ENCODE data around the gene SASH1.

The SASH1 gene

DNA sequence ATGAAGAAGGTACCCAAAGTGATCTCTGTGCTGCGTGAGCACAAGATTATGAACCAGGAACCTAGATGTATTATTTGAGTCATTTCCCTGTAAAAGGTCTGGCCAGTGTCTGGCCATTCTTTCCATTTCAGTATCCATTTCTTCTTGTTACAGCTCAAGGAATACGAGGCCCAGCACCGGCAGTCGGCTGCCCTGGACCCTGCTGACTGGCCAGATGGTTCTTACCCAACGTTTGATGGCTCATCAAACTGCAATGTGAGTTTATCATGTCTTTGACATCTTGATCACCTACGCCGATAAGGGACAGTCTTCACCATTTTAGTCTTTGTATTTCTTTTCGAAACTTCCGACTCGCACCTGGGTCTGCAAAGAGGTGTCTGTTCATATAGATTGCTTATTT, 144.8 kb downstream of the SASH1 start:
- no peak for DNase-seq (ENCODE audit: low read depth, low spot score)
- Histone ChIP-seq H3K27me3 (ENCODE audit: insufficient read depth, insufficient read length) (no peaks in the 10 kb centered on the region), H3K4me1 (ENCODE audit: insufficient read depth, insufficient read length) (no peaks in the 10 kb centered on the region), H3K4me3 (ENCODE audit: insufficient read length, low read depth) (no peak overlapping the region), H3K9ac (ENCODE audit: insufficient read length, low read depth) (no peak overlapping the region), H3K36me3 (ENCODE audit: insufficient read depth, insufficient read length, low read length) (peaks cover 12% of the 10 kb centered on the region), H3K9me3 (ENCODE audit: insufficient read depth, low read length) (no peaks in the 10 kb centered on the region)
- TF ChIP-seq YY1 (IDR thresholded peaks at IDR 0.05; ENCODE audit: insufficient read depth, insufficient read length) (no peak), SUZ12 (IDR thresholded peaks at IDR 0.05; ENCODE audit: extremely low read depth, insufficient read depth, insufficient read length) (no peak), ZNF274 (IDR thresholded peaks at IDR 0.05; ENCODE audit: low read depth, low read length) (no peak)

DNA sequence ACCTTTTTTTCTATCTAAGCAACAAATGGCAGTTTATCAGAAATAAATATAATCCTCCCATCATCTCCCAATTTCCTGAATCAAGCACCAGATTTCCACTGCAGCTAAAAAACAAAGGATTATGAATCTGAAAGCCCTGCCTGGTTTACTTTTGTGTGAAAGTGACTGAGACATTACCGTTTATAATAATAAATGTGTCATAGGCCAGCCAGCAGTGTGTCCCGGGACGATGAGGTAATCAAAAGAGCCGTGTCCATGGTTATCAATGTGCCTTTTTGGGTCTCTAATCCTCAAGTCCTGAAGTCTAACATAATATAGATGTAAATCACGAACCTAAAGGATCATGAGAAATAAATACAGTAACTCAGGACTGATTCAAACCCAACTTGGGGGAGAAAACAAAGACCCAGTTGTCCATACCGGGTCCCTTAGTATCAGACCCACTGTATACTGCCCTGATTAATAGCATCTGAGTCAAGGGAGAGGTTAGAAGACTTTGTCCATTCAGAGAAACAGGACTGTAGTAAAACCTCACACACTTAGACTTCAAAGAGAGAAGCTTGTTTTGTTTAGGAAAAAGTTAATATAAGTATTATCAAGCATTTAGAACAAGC, 149.1 kb downstream of the SASH1 start:
- TF ChIP-seq ZNF274 (IDR thresholded peaks at IDR 0.05; ENCODE audit: low read depth, low read length), result no peak
- TF ChIP-seq SUZ12 (IDR thresholded peaks at IDR 0.05; ENCODE audit: extremely low read depth, insufficient read depth, insufficient read length), result no peak
- TF ChIP-seq YY1 (IDR thresholded peaks at IDR 0.05; ENCODE audit: insufficient read depth, insufficient read length), result no peak
- Histone ChIP-seq H3K4me1 (ENCODE audit: insufficient read depth, insufficient read length) (no peaks in the 10 kb centered on the region), H3K9me3 (ENCODE audit: insufficient read depth, low read length) (no peaks in the 10 kb centered on the region), H3K36me3 (ENCODE audit: insufficient read depth, insufficient read length, low read length) (peaks cover 8% of the 10 kb centered on the region), H3K9ac (ENCODE audit: insufficient read length, low read depth) (no peak overlapping the region), H3K4me3 (ENCODE audit: insufficient read length, low read depth) (no peak overlapping the region), H3K27me3 (ENCODE audit: insufficient read depth, insufficient read length) (no peaks in the 10 kb centered on the region)
- no peak for DNase-seq (ENCODE audit: low read depth, low spot score)

DNA sequence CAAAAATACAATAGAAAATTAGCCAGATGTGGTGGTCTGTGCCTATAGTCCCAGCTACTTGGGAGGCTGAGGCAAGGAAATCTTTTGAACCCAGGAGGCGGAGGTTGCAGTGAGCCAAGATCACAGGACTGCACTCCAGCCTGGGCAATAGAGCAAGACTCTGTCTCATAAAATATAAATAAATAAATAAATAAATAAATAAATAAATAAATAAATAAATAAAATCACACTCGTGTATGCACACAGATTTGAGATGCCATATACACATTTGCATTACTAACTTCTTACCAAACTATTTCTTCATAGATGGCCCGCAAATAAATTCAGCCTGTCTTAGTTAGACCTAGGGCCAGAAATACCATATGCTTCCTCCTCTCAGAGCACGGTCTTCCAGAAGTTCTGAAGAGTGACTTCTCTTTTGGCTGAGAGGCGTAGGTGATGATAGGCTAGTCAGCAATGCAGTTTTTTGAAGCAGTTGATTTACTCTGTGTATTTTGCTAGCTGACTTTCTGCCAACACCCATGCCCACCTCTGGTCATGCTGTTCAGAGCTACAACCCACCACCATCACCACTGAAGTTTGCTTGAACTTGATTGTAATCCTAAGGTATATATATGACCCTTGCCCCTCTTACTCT, 150.1 kb downstream of the SASH1 start:
- no peak for DNase-seq (ENCODE audit: low read depth, low spot score)
- no peak overlapping the region for H3K9ac ChIP-seq (ENCODE audit: insufficient read length, low read depth)
- no peak overlapping the region for H3K4me3 ChIP-seq (ENCODE audit: insufficient read length, low read depth)
- no peaks in the 10 kb centered on the region for H3K4me1 ChIP-seq (ENCODE audit: insufficient read depth, insufficient read length)
- H3K36me3 ChIP-seq (ENCODE audit: insufficient read depth, insufficient read length, low read length), result peaks cover 5% of the 10 kb centered on the region
- H3K27me3 ChIP-seq (ENCODE audit: insufficient read depth, insufficient read length), result no peaks in the 10 kb centered on the region
- H3K9me3 ChIP-seq (ENCODE audit: insufficient read depth, low read length), result no peaks in the 10 kb centered on the region
- TF ChIP-seq SUZ12 (IDR thresholded peaks at IDR 0.05; ENCODE audit: extremely low read depth, insufficient read depth, insufficient read length) (no peak), ZNF274 (IDR thresholded peaks at IDR 0.05; ENCODE audit: low read depth, low read length) (no peak), YY1 (IDR thresholded peaks at IDR 0.05; ENCODE audit: insufficient read depth, insufficient read length) (no peak)

DNA sequence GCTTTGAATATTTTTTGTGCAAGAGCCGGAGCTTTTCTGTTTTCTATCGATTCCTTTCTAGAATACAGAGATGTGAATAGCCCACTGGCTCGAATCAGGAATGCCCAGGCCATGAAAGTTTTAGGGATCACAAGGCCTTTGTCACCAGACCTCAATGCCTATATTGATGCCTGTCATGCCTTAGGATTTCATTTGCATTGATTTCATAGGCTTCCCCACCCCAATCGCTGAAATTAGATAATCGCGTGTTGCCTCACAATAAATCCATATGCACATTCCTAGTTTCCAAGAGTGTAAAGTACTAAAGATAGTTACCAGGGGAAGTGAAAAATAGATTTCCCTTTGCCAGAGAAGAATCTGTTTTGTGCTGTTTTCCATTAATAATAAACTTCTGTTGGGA, 150.8 kb downstream of the SASH1 start:
- DNase-seq (ENCODE audit: low read depth, low spot score), result no peak
- H3K27me3 ChIP-seq (ENCODE audit: insufficient read depth, insufficient read length), result no peaks in the 10 kb centered on the region
- no peak overlapping the region for H3K4me3 ChIP-seq (ENCODE audit: insufficient read length, low read depth)
- H3K9me3 ChIP-seq (ENCODE audit: insufficient read depth, low read length), result no peaks in the 10 kb centered on the region
- TF ChIP-seq ZNF274 (IDR thresholded peaks at IDR 0.05; ENCODE audit: low read depth, low read length) (no peak), YY1 (IDR thresholded peaks at IDR 0.05; ENCODE audit: insufficient read depth, insufficient read length) (no peak), SUZ12 (IDR thresholded peaks at IDR 0.05; ENCODE audit: extremely low read depth, insufficient read depth, insufficient read length) (no peak)
- no peak overlapping the region for H3K9ac ChIP-seq (ENCODE audit: insufficient read length, low read depth)
- H3K4me1 ChIP-seq (ENCODE audit: insufficient read depth, insufficient read length), result no peaks in the 10 kb centered on the region
- H3K36me3 ChIP-seq (ENCODE audit: insufficient read depth, insufficient read length, low read length), result no peaks in the 10 kb centered on the region

DNA sequence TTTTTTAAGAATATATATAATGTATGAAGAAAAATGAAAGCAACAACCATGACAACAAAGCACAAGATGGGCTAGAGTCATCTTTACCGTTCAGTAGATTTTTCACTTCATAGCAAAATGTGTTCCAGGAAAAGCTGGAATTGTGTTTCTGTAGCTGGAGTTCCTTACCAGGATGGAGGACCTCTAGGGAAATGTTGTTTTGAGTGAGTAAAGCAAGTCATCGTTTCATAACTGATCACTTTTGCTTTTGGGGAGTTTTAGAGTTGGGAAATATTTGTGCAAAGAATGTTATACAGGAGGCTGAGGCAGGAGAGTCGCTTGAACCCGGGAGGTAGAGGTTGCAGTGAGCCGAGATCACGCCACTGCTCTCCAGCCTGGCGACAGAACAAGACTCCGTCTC, 151.6 kb downstream of the SASH1 start:
- Histone ChIP-seq H3K27me3 (ENCODE audit: insufficient read depth, insufficient read length) (no peaks in the 10 kb centered on the region), H3K4me1 (ENCODE audit: insufficient read depth, insufficient read length) (no peaks in the 10 kb centered on the region), H3K9me3 (ENCODE audit: insufficient read depth, low read length) (no peaks in the 10 kb centered on the region), H3K36me3 (ENCODE audit: insufficient read depth, insufficient read length, low read length) (no peaks in the 10 kb centered on the region), H3K9ac (ENCODE audit: insufficient read length, low read depth) (no peak overlapping the region), H3K4me3 (ENCODE audit: insufficient read length, low read depth) (no peak overlapping the region)
- DNase-seq (ENCODE audit: low read depth, low spot score), result no peak
- TF ChIP-seq ZNF274 (IDR thresholded peaks at IDR 0.05; ENCODE audit: low read depth, low read length), result no peak
- no peak for TF ChIP-seq SUZ12 (IDR thresholded peaks at IDR 0.05; ENCODE audit: extremely low read depth, insufficient read depth, insufficient read length)
- no peak for TF ChIP-seq YY1 (IDR thresholded peaks at IDR 0.05; ENCODE audit: insufficient read depth, insufficient read length)

DNA sequence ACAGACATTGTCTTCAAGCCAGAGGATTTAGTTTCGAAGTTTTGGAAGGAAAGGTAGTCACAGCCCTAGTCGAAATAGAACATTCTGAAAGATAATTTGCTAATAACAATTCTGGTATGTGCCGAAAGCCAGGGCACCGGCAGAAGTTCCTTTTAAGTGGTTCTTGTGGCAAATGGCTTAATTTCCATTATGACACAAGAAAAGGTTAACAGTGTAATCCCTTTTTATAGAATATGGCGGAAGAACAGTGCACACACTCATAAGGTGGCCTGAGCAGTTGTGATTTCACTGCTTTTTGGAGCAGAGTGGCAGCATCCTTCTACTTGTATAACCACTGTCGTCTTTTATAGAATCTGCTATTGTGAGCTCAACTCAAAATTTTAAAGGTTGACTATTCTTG, 152.4 kb downstream of the SASH1 start:
- no peaks in the 10 kb centered on the region for H3K9me3 ChIP-seq (ENCODE audit: insufficient read depth, low read length)
- H3K36me3 ChIP-seq (ENCODE audit: insufficient read depth, insufficient read length, low read length), result no peaks in the 10 kb centered on the region
- H3K4me3 ChIP-seq (ENCODE audit: insufficient read length, low read depth), result no peak overlapping the region
- H3K4me1 ChIP-seq (ENCODE audit: insufficient read depth, insufficient read length), result no peaks in the 10 kb centered on the region
- TF ChIP-seq YY1 (IDR thresholded peaks at IDR 0.05; ENCODE audit: insufficient read depth, insufficient read length), result no peak
- TF ChIP-seq ZNF274 (IDR thresholded peaks at IDR 0.05; ENCODE audit: low read depth, low read length), result no peak
- no peak for TF ChIP-seq SUZ12 (IDR thresholded peaks at IDR 0.05; ENCODE audit: extremely low read depth, insufficient read depth, insufficient read length)
- H3K9ac ChIP-seq (ENCODE audit: insufficient read length, low read depth), result no peak overlapping the region
- no peaks in the 10 kb centered on the region for H3K27me3 ChIP-seq (ENCODE audit: insufficient read depth, insufficient read length)
- DNase-seq (ENCODE audit: low read depth, low spot score), result no peak

DNA sequence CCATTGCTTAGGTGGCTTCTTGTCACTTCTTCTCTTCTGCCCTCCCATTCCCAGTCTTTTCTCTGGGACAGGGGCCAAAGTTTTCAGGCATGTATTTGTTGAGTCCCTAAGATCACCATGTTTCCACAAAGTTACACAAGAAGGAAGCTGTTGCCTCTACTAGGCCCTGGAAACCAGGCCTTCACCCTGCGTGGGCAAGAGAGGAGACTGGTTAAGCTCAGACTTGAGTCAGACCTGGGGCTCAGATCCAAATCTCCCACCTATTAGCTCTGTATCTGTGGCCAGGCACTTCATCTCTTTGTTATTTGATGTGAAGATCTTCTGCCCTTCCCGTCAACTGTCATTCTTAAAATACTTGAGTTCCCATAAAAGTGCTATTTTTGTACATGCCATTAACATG, 154.6 kb downstream of the SASH1 start:
- H3K27me3 ChIP-seq (ENCODE audit: insufficient read depth, insufficient read length), result no peaks in the 10 kb centered on the region
- TF ChIP-seq SUZ12 (IDR thresholded peaks at IDR 0.05; ENCODE audit: extremely low read depth, insufficient read depth, insufficient read length), result no peak
- H3K4me3 ChIP-seq (ENCODE audit: insufficient read length, low read depth), result no peak overlapping the region
- H3K9ac ChIP-seq (ENCODE audit: insufficient read length, low read depth), result no peak overlapping the region
- DNase-seq (ENCODE audit: low read depth, low spot score), result no peak
- no peaks in the 10 kb centered on the region for H3K4me1 ChIP-seq (ENCODE audit: insufficient read depth, insufficient read length)
- H3K36me3 ChIP-seq (ENCODE audit: insufficient read depth, insufficient read length, low read length), result no peaks in the 10 kb centered on the region
- H3K9me3 ChIP-seq (ENCODE audit: insufficient read depth, low read length), result no peaks in the 10 kb centered on the region
